ENCODE measurements around the gene AGBL4.

DNA sequence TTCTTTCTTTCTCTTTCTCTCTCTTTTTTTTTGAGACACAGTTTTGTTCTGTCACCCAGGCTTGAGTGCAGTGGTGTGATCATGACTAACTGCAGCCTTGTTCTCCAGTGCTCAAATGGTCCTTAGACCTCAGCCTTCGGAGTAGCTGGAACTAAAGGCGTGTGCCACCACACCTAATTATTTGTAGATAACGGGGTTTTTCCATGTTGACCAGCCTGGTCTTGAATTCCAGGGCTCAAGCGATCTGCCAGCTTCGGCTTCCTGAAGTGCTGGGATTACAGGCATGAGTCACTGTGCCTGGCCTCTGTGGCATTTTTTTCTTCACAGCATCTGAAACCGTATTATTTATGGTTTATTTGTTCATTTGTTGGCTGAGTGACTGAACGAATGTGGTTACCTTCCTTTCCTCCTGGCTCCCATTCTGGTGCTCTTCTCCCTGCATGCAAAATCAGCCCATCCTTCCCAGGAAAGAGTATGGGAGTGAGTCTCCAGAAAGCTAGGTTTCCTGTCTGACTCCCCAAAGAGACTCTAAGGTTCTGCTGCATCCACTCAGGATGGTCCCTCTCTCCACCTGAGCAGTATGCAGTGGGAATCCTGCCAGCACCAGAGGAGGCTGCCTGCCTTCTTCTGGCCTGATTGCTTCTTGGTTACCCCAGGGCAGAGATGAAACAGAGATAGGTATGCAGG lies 1092.1 kb downstream of the AGBL4 start:
- TF ChIP-seq POLR2A (IDR thresholded peaks at IDR 0.05; ENCODE audit: low read depth) = no peak
- TF ChIP-seq, protein P1, sequence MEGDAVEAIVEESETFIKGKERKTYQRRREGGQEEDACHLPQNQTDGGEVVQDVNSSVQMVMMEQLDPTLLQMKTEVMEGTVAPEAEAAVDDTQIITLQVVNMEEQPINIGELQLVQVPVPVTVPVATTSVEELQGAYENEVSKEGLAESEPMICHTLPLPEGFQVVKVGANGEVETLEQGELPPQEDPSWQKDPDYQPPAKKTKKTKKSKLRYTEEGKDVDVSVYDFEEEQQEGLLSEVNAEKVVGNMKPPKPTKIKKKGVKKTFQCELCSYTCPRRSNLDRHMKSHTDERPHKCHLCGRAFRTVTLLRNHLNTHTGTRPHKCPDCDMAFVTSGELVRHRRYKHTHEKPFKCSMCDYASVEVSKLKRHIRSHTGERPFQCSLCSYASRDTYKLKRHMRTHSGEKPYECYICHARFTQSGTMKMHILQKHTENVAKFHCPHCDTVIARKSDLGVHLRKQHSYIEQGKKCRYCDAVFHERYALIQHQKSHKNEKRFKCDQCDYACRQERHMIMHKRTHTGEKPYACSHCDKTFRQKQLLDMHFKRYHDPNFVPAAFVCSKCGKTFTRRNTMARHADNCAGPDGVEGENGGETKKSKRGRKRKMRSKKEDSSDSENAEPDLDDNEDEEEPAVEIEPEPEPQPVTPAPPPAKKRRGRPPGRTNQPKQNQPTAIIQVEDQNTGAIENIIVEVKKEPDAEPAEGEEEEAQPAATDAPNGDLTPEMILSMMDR (IDR thresholded peaks at IDR 0.05) = no peak
